ENCODE measurements around the gene SH3TC2. TPM values are rescaled to one million over a fixed set of nuclear protein-coding genes. Genes with fewer than 3 reads are reported as not detected.

SH3TC2 gene
- total RNA-seq, 1 donor from 2014 or later = 0.69 TPM

GRCh38 chr5:149028984-149029383, 33.9 kb downstream of the SH3TC2 start:
- no peaks in the 10 kb centered on the region for H3K9me3 Mint-ChIP-seq
- H3K36me3 ChIP-seq = no peaks in the 10 kb centered on the region

DNA sequence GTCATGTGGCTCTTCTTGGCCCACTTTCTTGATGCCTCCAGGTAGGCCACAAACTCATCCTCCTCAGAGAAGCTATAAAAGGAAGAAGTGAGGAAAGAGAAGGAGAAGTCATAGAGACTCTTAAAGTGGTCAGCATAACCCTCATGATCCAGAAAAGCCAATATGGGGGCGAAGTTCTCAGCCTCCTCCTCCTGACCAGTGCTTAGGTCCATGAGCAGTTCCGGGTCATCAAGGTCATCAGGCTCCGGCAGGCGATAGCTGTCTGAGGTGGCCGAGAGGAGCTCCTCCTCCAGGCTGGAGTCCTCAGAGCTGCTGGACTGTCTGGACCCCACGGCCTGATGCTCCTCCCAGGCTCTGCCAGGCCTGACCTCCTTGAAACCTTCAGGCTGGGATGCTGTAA, 34.7 kb downstream of the SH3TC2 start:
- H3K36me3 Mint-ChIP-seq = no peaks in the 10 kb centered on the region
- H3K9ac ChIP-seq = no peak overlapping the region
- no peaks in the 10 kb centered on the region for H3K36me3 ChIP-seq
- H3K27ac Mint-ChIP-seq = no peak overlapping the region
- no peaks in the 10 kb centered on the region for H3K4me1 ChIP-seq
- H3K27me3 ChIP-seq = no peaks in the 10 kb centered on the region
- no peak overlapping the region for H3K4me3 ChIP-seq
- no peaks in the 10 kb centered on the region for H3K4me1 Mint-ChIP-seq
- no peaks in the 10 kb centered on the region for H3K9me3 ChIP-seq (ENCODE audit: low read depth)
- H3K79me2 ChIP-seq (ENCODE audit: low read depth) = no peaks in the 10 kb centered on the region
- H3F3A ChIP-seq (ENCODE audit: low read depth) = no peaks in the 10 kb centered on the region
- H2AFZ ChIP-seq (replicated peaks) = no peak overlapping the region
- no peaks in the 10 kb centered on the region for H4K20me1 ChIP-seq (ENCODE audit: low read depth)
- no peak overlapping the region for H3K4me2 ChIP-seq
- H3K9me3 Mint-ChIP-seq = no peaks in the 10 kb centered on the region
- DNase-seq (ENCODE audit: low spot score) = no peak
- no peaks in the 10 kb centered on the region for H3K27me3 Mint-ChIP-seq (ENCODE audit: insufficient read depth, low read depth)
- no peak overlapping the region for H3K27ac ChIP-seq
- no peak for TF ChIP-seq CTCF (IDR thresholded peaks at IDR 0.05)
- no peak overlapping the region for H3K4me3 Mint-ChIP-seq

More at GRCh38 chr5:149028984-149029383, 33.9 kb downstream of the SH3TC2 start:
- H3K4me1 ChIP-seq = no peaks in the 10 kb centered on the region
- no peaks in the 10 kb centered on the region for H4K20me1 ChIP-seq (ENCODE audit: low read depth)
- H3K4me2 ChIP-seq = no peak overlapping the region
- H3K4me3 ChIP-seq = no peak overlapping the region
- no peaks in the 10 kb centered on the region for H3K9me3 ChIP-seq (ENCODE audit: low read depth)
- Mint-ChIP-seq H3K27me3 (ENCODE audit: insufficient read depth, low read depth) (no peaks in the 10 kb centered on the region), H3K36me3 (no peaks in the 10 kb centered on the region), H3K4me3 (no peak overlapping the region), H3K27ac (no peak overlapping the region), H3K4me1 (no peaks in the 10 kb centered on the region)
- no peak for DNase-seq (ENCODE audit: low spot score)
- no peaks in the 10 kb centered on the region for H3K79me2 ChIP-seq (ENCODE audit: low read depth)
- H2AFZ ChIP-seq (replicated peaks) = no peak overlapping the region
- H3K9ac ChIP-seq = no peak overlapping the region
- no peaks in the 10 kb centered on the region for H3F3A ChIP-seq (ENCODE audit: low read depth)
- TF ChIP-seq EZH2 (IDR thresholded peaks at IDR 0.05) (no peak), EZH2phosphoT487 (IDR thresholded peaks at IDR 0.05) (no peak), CTCF (IDR thresholded peaks at IDR 0.05) (no peak)
- H3K27ac ChIP-seq = no peak overlapping the region
- H3K27me3 ChIP-seq = no peaks in the 10 kb centered on the region

- H3K27me3 Mint-ChIP-seq (ENCODE audit: insufficient read depth, low read depth) = no peaks in the 10 kb centered on the region
- H3K27ac Mint-ChIP-seq = no peak overlapping the region
- Histone ChIP-seq H3K79me2 (ENCODE audit: low read depth) (no peaks in the 10 kb centered on the region), H3K27me3 (no peaks in the 10 kb centered on the region), H3K36me3 (no peaks in the 10 kb centered on the region), H3K4me1 (no peaks in the 10 kb centered on the region), H3F3A (ENCODE audit: low read depth) (no peaks in the 10 kb centered on the region), H2AFZ (replicated peaks) (no peak overlapping the region), H4K20me1 (ENCODE audit: low read depth) (no peaks in the 10 kb centered on the region), H3K4me3 (no peak overlapping the region), H3K4me2 (no peak overlapping the region), H3K27ac (no peak overlapping the region), H3K9ac (no peak overlapping the region), H3K9me3 (ENCODE audit: low read depth) (no peaks in the 10 kb centered on the region)
- no peak for DNase-seq (ENCODE audit: low spot score)
- no peaks in the 10 kb centered on the region for H3K36me3 Mint-ChIP-seq
- H3K9me3 Mint-ChIP-seq = no peaks in the 10 kb centered on the region
- no peaks in the 10 kb centered on the region for H3K4me1 Mint-ChIP-seq
- no peak overlapping the region for H3K4me3 Mint-ChIP-seq
- TF ChIP-seq CTCF (IDR thresholded peaks at IDR 0.05) = no peak
- no peak for TF ChIP-seq EZH2 (IDR thresholded peaks at IDR 0.05)
- TF ChIP-seq EZH2phosphoT487 (IDR thresholded peaks at IDR 0.05) = no peak
Observed at GRCh38 chr5:149027636-149028035, 35.2 kb downstream of the SH3TC2 start.

DNA sequence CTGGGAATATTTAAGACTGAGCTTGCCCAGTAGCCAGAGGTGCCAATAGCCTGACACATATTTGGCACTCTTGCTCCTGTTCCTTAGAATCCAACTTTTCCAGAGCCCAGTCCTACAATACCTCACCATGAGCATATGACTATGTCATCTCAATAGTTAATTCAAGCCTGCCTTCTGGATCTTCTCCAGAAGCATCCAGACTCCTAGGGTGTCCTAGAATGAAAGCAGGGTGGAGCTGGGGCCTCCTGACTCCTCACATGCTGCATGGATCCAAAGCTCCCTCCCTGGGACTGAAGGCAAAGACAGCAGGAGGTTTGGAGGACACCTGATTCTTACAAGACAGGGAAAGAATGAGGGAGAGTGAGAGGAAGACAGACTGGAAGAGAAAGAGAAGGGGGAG, 37.9 kb downstream of the SH3TC2 start:
- H3K9me3 ChIP-seq (ENCODE audit: low read depth) = no peaks in the 10 kb centered on the region
- no peaks in the 10 kb centered on the region for H3F3A ChIP-seq (ENCODE audit: low read depth)
- H3K27ac ChIP-seq = no peak overlapping the region
- H3K36me3 ChIP-seq = no peaks in the 10 kb centered on the region
- TF ChIP-seq EZH2phosphoT487 (IDR thresholded peaks at IDR 0.05) (no peak), EZH2 (IDR thresholded peaks at IDR 0.05) (no peak), CTCF (IDR thresholded peaks at IDR 0.05) (no peak)
- no peak overlapping the region for H3K4me3 ChIP-seq
- Mint-ChIP-seq H3K9me3 (peaks cover 4% of the 10 kb centered on the region), H3K27me3 (ENCODE audit: insufficient read depth, low read depth) (no peaks in the 10 kb centered on the region), H3K4me3 (no peak overlapping the region), H3K4me1 (peaks cover under 1% of the 10 kb centered on the region), H3K27ac (no peak overlapping the region), H3K36me3 (no peaks in the 10 kb centered on the region)
- H3K9ac ChIP-seq = no peak overlapping the region
- H4K20me1 ChIP-seq (ENCODE audit: low read depth) = no peaks in the 10 kb centered on the region
- no peaks in the 10 kb centered on the region for H3K4me1 ChIP-seq
- no peak overlapping the region for H3K4me2 ChIP-seq
- no peaks in the 10 kb centered on the region for H3K79me2 ChIP-seq (ENCODE audit: low read depth)
- no peaks in the 10 kb centered on the region for H3K27me3 ChIP-seq
- H2AFZ ChIP-seq (replicated peaks) = no peak overlapping the region
- DNase-seq (ENCODE audit: low spot score) = no peak
